AG04449 (cell line): ENCODE measurements around the gene AMOTL2.

ENCODE experiments used
- CTCF ChIA-PET: fragments of 350-600 bp; formaldehyde crosslinking; extraction: SDS; loops from one replicate; lab custom pipeline; 2021; ENCODE audit warnings: antibody characterized with exemption; lab: Yijun Ruan, JAX
- POLR2A ChIA-PET: fragments of 400-600, 350-600 bp; formaldehyde crosslinking; extraction: SDS; loops from one replicate; lab custom pipeline; 2020; ENCODE audit warnings: antibody characterized with exemption, inconsistent platforms; lab: Yijun Ruan, JAX
- DNase-seq: peaks from one replicate; pipeline ENCODE4 v3.0.0-alpha.2; 2010; ENCODE audit warnings: low read depth, low spot score
- H3K4me3 ChIP-seq: 2 replicates; pipeline ENCODE4 v1.5.1; 2011; ENCODE audit warnings: low read depth, mild to moderate bottlenecking, control low read depth, low read length
- TF ChIP-seq, protein P1 (sequence below): IDR thresholded peaks from one replicate; pipeline ENCODE4 v1.5.1; 2011; ENCODE audit warnings: mild to moderate bottlenecking, moderate library complexity, low read length, control low read depth, inconsistent platforms; ENCODE audit not compliant: insufficient read depth; ENCODE audit errors: missing control alignments

Gene AMOTL2

DNA sequence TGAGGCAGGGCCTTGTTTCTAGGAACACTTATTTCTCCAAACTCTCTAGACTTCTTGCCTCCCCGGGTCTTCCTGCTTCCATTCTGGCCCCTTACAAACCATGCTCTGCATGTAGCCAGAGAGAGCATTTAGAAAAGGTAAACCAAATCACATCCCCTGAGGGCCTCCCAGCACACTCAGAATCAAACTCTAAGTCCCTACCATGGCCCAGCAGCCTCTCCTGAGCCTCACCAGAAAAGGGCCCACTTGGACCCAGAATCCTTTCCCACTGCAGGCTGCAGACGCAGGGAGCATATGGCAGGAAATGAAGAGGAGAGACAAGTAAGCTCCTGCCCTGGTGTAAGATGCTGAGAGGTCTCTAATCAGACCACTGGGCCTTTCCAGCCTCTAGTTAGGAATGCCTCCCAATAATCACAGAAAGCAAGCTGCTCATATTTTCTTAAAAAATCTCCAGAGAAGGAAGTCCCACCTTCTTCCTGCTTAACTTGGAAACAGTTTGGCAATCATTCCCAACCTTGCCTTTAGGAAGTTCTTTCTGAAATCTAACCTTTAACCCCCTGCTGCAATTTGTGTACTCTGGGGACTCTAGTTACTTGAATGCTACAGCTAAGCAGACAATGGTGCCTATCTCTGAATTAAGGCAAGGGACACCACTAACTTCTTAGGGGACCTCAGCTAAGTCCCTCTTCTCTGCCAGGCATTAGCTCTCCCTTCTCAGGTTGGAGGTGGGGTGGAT is 4.2 kb downstream of the AMOTL2 start:
- POLR2A ChIA-PET = interaction anchor here (0.5 to 13.6 kb wide), 13 partner anchors 12 to 133 kb away, joined by 3 to 172 read pairs (median 9); no protein-coding TSS in a partner anchor
- TF ChIP-seq, protein P1, sequence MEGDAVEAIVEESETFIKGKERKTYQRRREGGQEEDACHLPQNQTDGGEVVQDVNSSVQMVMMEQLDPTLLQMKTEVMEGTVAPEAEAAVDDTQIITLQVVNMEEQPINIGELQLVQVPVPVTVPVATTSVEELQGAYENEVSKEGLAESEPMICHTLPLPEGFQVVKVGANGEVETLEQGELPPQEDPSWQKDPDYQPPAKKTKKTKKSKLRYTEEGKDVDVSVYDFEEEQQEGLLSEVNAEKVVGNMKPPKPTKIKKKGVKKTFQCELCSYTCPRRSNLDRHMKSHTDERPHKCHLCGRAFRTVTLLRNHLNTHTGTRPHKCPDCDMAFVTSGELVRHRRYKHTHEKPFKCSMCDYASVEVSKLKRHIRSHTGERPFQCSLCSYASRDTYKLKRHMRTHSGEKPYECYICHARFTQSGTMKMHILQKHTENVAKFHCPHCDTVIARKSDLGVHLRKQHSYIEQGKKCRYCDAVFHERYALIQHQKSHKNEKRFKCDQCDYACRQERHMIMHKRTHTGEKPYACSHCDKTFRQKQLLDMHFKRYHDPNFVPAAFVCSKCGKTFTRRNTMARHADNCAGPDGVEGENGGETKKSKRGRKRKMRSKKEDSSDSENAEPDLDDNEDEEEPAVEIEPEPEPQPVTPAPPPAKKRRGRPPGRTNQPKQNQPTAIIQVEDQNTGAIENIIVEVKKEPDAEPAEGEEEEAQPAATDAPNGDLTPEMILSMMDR = no peak
- DNase-seq = no peak
- CTCF ChIA-PET = interaction anchor here (0.7 to 6.8 kb wide), 11 partner anchors 9 to 115 kb away, joined by 3 to 62 read pairs (median 5); no protein-coding TSS in a partner anchor
- H3K4me3 ChIP-seq = peak overlapping the region; percentile 99

DNA sequence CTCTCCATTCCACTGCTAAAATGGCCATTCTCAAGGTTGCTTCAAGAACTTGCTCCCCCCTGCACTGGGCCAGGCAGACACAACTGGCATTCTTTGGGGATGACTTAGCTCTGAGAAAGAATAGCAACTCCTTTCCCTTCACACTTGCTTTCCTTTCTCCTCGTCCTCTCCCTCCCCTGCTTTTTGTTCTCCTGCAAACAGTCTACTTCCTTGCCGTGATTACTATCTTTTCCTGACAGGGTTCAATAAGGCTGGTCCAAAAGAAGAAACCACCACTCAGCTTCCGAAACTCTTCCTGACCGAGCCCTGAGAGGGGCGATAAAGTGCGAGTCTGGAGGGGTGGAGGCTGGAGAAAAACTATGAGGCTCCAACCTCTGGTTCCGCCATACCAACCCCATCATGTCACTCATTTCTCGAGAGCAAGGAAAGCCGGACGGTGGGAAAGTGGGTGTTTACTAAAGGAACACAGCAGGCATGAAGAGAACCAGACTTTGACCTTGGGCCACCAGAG is 5.0 kb downstream of the AMOTL2 start:
- CTCF ChIA-PET = interaction anchor here (1.5 to 6.8 kb wide), 4 partner anchors 16 to 108 kb away, joined by 5 to 62 read pairs (median 46); no protein-coding TSS in a partner anchor
- POLR2A ChIA-PET = interaction anchor here (0.6 to 13.6 kb wide), 9 partner anchors 11 to 113 kb away, joined by 3 to 172 read pairs (median 3); no protein-coding TSS in a partner anchor
- TF ChIP-seq, protein P1 = no peak
- DNase-seq = no peak
- H3K4me3 ChIP-seq = peak overlapping the region; percentile 99

DNA sequence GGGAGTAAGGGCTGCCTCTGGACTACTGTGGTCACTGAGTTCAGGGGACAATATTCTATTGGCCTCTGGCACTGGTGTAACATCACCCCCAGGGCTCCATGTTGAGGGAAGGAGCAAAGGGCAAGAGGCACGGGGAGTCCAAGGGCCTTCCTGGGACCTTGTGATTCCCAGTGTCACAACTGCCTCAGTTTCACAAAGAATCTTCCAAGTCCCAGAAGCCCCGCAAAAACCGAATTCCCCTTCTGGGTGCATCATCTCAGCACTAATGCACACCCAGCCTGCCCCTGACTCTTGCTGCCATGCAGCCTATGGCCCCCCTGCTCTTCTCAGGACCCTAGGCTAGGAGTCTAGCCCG is 5.5 kb downstream of the AMOTL2 start:
- DNase-seq = no peak
- POLR2A ChIA-PET = interaction anchor here (0.6 to 13.6 kb wide), 7 partner anchors 17 to 114 kb away, joined by 3 to 172 read pairs (median 3); no protein-coding TSS in a partner anchor
- CTCF ChIA-PET = interaction anchor here (4.4 to 6.8 kb wide), 3 partner anchors 60 to 109 kb away, joined by 39 to 62 read pairs (median 52); no protein-coding TSS in a partner anchor
- TF ChIP-seq, protein P1 = no peak
- no peak overlapping the region; the same call in 1 of the 2 replicates for H3K4me3 ChIP-seq

DNA sequence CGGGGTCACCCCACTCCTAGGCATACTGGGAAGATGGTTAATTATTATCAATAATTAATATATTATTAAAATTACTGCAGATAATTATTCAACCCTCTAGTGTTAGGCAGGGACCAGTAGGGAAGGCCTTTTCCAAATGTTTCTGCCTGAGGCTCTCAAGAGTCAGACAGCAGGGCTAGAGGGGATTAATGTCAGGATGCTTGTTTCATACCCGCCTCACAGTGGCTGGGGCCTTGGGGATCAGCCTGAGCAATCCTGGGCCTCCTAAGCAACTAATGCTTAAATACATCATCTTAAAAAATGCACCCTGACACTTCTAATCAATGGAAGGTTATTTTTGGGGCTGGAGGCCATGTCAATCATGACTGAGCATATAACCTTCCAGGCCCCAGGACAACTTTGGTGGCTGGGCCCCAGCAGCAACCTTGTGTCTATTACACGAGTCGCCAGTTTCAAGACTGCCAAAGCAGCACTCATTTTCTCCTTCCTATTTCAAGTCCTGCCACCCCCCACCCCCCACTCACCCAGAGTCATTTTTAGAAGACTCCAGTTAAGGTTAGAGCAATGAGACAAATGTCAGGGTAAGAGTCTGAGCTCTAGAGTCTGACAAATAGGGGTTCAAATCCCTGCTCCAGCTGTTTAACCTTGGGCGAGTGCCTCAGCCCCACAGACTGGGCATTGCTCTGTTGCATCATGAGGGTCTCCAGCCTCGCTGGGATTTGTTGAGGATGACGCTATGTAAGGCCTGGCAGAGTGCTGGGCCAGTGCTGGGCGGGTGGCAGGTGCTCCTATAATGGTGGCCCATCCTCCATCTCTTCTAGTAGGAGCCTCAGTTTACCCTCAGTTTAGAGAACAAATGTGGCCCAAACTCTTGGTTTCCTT is 6.1 kb downstream of the AMOTL2 start:
- CTCF ChIA-PET = interaction anchor here (1.0 to 24.4 kb wide), 3 partner anchors 57 to 110 kb away, joined by 4 to 424 read pairs (median 65); no protein-coding TSS in a partner anchor
- TF ChIP-seq, protein P1 = no peak
- POLR2A ChIA-PET = interaction anchor here (1.1 to 13.6 kb wide), 5 partner anchors 10 to 107 kb away, joined by 3 to 172 read pairs (median 5); no protein-coding TSS in a partner anchor
- H3K4me3 ChIP-seq = peak overlapping the region; percentile 8
- no peak for DNase-seq

DNA sequence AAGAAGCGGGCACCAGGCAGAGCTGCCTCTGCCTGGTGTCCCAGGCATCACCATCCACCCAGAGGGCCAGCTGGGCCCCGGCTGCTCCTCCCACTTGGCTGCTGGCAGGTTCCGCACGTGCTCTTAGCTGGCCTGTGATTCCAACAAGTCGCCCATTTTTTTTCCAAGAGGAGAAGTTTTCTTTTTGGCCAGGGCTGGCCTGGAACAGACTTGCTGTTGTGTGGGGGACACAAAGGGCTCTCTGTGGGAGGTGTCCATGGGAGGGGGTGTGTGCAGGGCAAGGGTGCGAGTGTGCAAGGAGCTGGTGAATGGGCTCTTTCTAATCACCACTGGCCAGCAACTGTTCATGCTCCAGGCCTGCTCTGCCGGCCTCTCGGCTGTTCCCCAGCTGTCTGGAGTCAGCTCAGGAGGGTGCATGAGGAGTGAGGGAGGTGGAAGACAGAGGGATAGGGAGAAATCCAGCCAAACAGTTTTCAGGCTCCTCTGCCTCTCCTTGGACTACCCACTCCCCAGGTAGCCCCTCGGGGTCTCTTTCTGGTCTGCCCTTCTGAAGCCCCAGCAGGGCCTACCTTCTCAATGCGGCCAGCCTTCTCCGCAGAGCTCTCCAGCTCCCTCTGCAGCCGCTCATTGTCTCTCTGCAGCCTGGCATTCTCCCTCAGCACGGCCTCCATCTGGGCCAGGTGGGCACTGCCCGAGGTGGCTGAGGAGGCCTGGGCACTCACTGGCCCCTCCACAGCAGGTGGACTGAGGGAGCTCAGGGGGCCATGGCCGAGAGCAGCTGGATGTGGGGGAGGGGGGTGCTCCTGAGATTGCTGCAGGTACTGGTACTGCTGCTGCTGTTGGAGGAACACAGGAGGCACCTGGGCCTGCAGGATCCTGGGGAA is 7.1 kb downstream of the AMOTL2 start:
- CTCF ChIA-PET = interaction anchor here (0.7 to 24.4 kb wide), 5 partner anchors 8 to 111 kb away, joined by 4 to 424 read pairs (median 4); no protein-coding TSS in a partner anchor
- TF ChIP-seq, protein P1 = no peak
- DNase-seq = no peak
- POLR2A ChIA-PET = interaction anchor here (0.9 to 13.6 kb wide), 10 partner anchors 9 to 116 kb away, joined by 3 to 172 read pairs (median 7); no protein-coding TSS in a partner anchor
- H3K4me3 ChIP-seq = no peak overlapping the region
